HEK293 (cell line): Measurements from ENCODE around the gene SYNE1.

Experiments
- CTCF ChIA-PET: fragments of 350-600 bp; formaldehyde crosslinking; extraction: SDS; loops from one replicate; lab custom pipeline; 2021; ENCODE audit warnings: antibody characterized with exemption; lab: Yijun Ruan, JAX
- POLR2A ChIA-PET: fragments of 300-600 bp; formaldehyde crosslinking; extraction: SDS; loops from one replicate; lab custom pipeline; 2020; ENCODE audit warnings: antibody characterized with exemption, inconsistent platforms; lab: Yijun Ruan, JAX
- H3K27ac ChIP-seq: fragments of 200-500 bp; sonication (Bioruptor generic); 2 replicates; pipeline ENCODE4 v1.5.1; 2014; ENCODE audit warnings: low read depth, low read length, control low read depth, inconsistent platforms; ENCODE audit errors: extremely low read depth
- H3K36me3 ChIP-seq, 2 experiments: fragments of 200-500 bp in 1 of 2; sonication (Bioruptor generic) in 1 of 2; 1 replicate in 1 of 2; 2 replicates in 1 of 2; pipeline ENCODE4 v1.5.1; 2014 to 2017; ENCODE audit warnings: inconsistent platforms in 2 of 2, low read length in 2 of 2; ENCODE audit not compliant: control insufficient read depth in 2 of 2, insufficient read depth in 1 of 2
- H3K4me1 ChIP-seq: fragments of 200-500 bp; sonication (Bioruptor generic); 2 replicates; pipeline ENCODE4 v1.5.1; 2014; ENCODE audit warnings: mild to moderate bottlenecking, low read length, inconsistent platforms; ENCODE audit not compliant: control insufficient read depth, insufficient read depth
- H3K4me3 ChIP-seq: 2 replicates; pipeline ENCODE4 v1.5.1; 2011; ENCODE audit warnings: low read depth, mild to moderate bottlenecking, control low read depth, low read length, moderate library complexity
- H3K9me3 ChIP-seq: fragments of 200-500 bp; sonication (Bioruptor generic); 2 replicates; pipeline ENCODE4 v1.5.1; 2014; ENCODE audit warnings: low read depth, low read length, inconsistent platforms; ENCODE audit not compliant: control insufficient read depth, insufficient read depth
- GFI1B ChIP-seq: fragments of 450-650 bp; formaldehyde crosslinking; IDR thresholded peaks from 2 replicates; pipeline ENCODE4 v1.5.1; 2016; ENCODE audit warnings: missing biosample characterization, missing genetic modification characterization
- HIC1 ChIP-seq: fragments of 450-650 bp; formaldehyde crosslinking; IDR thresholded peaks from 2 replicates; pipeline ENCODE4 v1.5.1; 2016; ENCODE audit warnings: missing biosample characterization, missing genetic modification characterization
- HOXA7 ChIP-seq: sonication (generic); formaldehyde crosslinking; IDR thresholded peaks from 2 replicates; pipeline ENCODE4 v1.8.1; 2022; ENCODE audit warnings: missing genetic modification reagents, borderline replicate concordance
- KLF9 ChIP-seq: fragments of 450-650 bp; formaldehyde crosslinking; IDR thresholded peaks from 2 replicates; pipeline ENCODE4 v1.5.1; 2016; ENCODE audit warnings: missing biosample characterization, missing genetic modification characterization, low read depth
- PATZ1 ChIP-seq: fragments of 450-650 bp; formaldehyde crosslinking; IDR thresholded peaks from 2 replicates; pipeline ENCODE4 v1.5.1; 2016; ENCODE audit warnings: missing biosample characterization, missing genetic modification characterization
- SCRT2 ChIP-seq: fragments of 450-650 bp; formaldehyde crosslinking; IDR thresholded peaks from 2 replicates; pipeline ENCODE4 v1.5.1; 2016; ENCODE audit warnings: missing biosample characterization, missing genetic modification characterization
- ZBTB20 ChIP-seq: fragments of 450-650 bp; formaldehyde crosslinking; IDR thresholded peaks from 2 replicates; pipeline ENCODE4 v1.5.1; 2016; ENCODE audit warnings: missing biosample characterization, missing genetic modification characterization
- ZEB2 ChIP-seq: fragments of 450-650 bp; formaldehyde crosslinking; IDR thresholded peaks from 2 replicates; pipeline ENCODE4 v1.5.1; 2016; ENCODE audit warnings: missing biosample characterization, missing genetic modification characterization
- ZFHX2 ChIP-seq: fragments of 450-650 bp; formaldehyde crosslinking; conservative IDR thresholded peaks from 2 replicates; pipeline ENCODE4 v1.5.1; 2016; ENCODE audit warnings: missing biosample characterization, missing genetic modification characterization
- ZNF132 ChIP-seq: fragments of 450-650 bp; formaldehyde crosslinking; IDR thresholded peaks from 2 replicates; pipeline ENCODE4 v1.5.1; 2017; ENCODE audit warnings: missing biosample characterization, missing genetic modification characterization, borderline replicate concordance
- ZNF133 ChIP-seq: fragments of 450-650 bp; formaldehyde crosslinking; IDR thresholded peaks from 2 replicates; pipeline ENCODE4 v1.5.1; 2016; ENCODE audit warnings: missing biosample characterization, missing genetic modification characterization
- ZNF248 ChIP-seq: fragments of 450-650 bp; formaldehyde crosslinking; IDR thresholded peaks from 2 replicates; pipeline ENCODE4 v1.5.1; 2017; ENCODE audit warnings: missing biosample characterization, missing genetic modification characterization
- ZNF324 ChIP-seq: fragments of 450-650 bp; formaldehyde crosslinking; IDR thresholded peaks from 2 replicates; pipeline ENCODE4 v1.5.1; 2016; ENCODE audit warnings: missing biosample characterization, missing genetic modification characterization
- ZNF341 ChIP-seq: fragments of 450-650 bp; formaldehyde crosslinking; IDR thresholded peaks from 2 replicates; pipeline ENCODE4; 2016; ENCODE audit warnings: low read depth, missing biosample characterization, missing genetic modification characterization
- ZNF623 ChIP-seq: fragments of 450-650 bp; formaldehyde crosslinking; IDR thresholded peaks from 2 replicates; pipeline ENCODE4 v1.5.1; 2016; ENCODE audit warnings: missing biosample characterization, missing genetic modification characterization
- ZNF658 ChIP-seq: fragments of 450-650 bp; formaldehyde crosslinking; IDR thresholded peaks from 2 replicates; pipeline ENCODE4; 2016; ENCODE audit warnings: missing biosample characterization, missing genetic modification characterization
- ZNF670 ChIP-seq: fragments of 450-650 bp; formaldehyde crosslinking; IDR thresholded peaks from 2 replicates; pipeline ENCODE4 v1.5.1; 2016; ENCODE audit warnings: missing biosample characterization, missing genetic modification characterization, low read depth
- ZNF776 ChIP-seq: fragments of 450-650 bp; formaldehyde crosslinking; IDR thresholded peaks from 2 replicates; pipeline ENCODE4 v1.5.0; 2017; ENCODE audit warnings: missing biosample characterization, missing genetic modification characterization, borderline replicate concordance
- ZNF843 ChIP-seq: fragments of 450-650 bp; formaldehyde crosslinking; IDR thresholded peaks from 2 replicates; pipeline ENCODE4 v1.5.1; 2016; ENCODE audit warnings: missing biosample characterization, missing genetic modification characterization
- ZSCAN4 ChIP-seq: fragments of 450-650 bp; formaldehyde crosslinking; IDR thresholded peaks from 2 replicates; pipeline ENCODE4 v1.5.1; 2017; ENCODE audit warnings: missing biosample characterization, missing genetic modification characterization
- ZSCAN5A ChIP-seq: fragments of 450-650 bp; formaldehyde crosslinking; IDR thresholded peaks from 2 replicates; pipeline ENCODE4 v1.5.1; 2016; ENCODE audit warnings: missing biosample characterization, missing genetic modification characterization

SYNE1 gene

GRCh38 chr6:152257581-152257980 lies 379.6 kb downstream of the SYNE1 start:
- no peak overlapping the region for H3K27ac ChIP-seq
- no peak for TF ChIP-seq ZNF341 (tag by site-specific recombination)
- TF ChIP-seq ZNF133, result peak; percentile 94
- peaks cover 7 to 42% of the 10 kb centered on the region in 2 experiments; a peak in 2 of 3 replicates for H3K36me3 ChIP-seq
- H3K9me3 ChIP-seq, result no peaks in the 10 kb centered on the region
- ChIA-PET POLR2A (no interaction called here), CTCF (interaction anchor here (1.3 kb wide), 1 partner anchor 10 kb away, joined by 5 read pairs; no protein-coding TSS in a partner anchor)
- H3K4me3 ChIP-seq, result no peak overlapping the region
- no peaks in the 10 kb centered on the region for H3K4me1 ChIP-seq

- CTCF ChIA-PET, result interaction anchor here (0.6 kb wide), 1 partner anchor 58 kb away, joined by 4 read pairs; no protein-coding TSS in a partner anchor
- Histone ChIP-seq H3K27ac (no peak overlapping the region), H3K4me1 (no peaks in the 10 kb centered on the region), H3K9me3 (no peaks in the 10 kb centered on the region), H3K36me3 (peaks cover 0 to 24% of the 10 kb centered on the region in 2 experiments; a peak in 1 of 3 replicates), H3K4me3 (no peak overlapping the region)
- POLR2A ChIA-PET, result no interaction called here
- no peak for TF ChIP-seq ZFHX2 (tag by site-specific recombination)
- TF ChIP-seq ZBTB20 (tag by site-specific recombination), result no peak
- no peak for TF ChIP-seq ZSCAN4 (tag by site-specific recombination)
- no peak for TF ChIP-seq PATZ1 (tag by site-specific recombination)
- no peak for TF ChIP-seq ZNF623 (tag by site-specific recombination)
- TF ChIP-seq ZNF324 (tag by site-specific recombination), result no peak
- no peak for TF ChIP-seq ZNF341 (tag by site-specific recombination)
- TF ChIP-seq HOXA7 (CRISPR knock-in tag), result no peak
- TF ChIP-seq ZNF248 (tag by site-specific recombination), result no peak
- TF ChIP-seq ZNF670 (tag by site-specific recombination), result no peak
- TF ChIP-seq ZNF658 (tag by site-specific recombination), result no peak
- no peak for TF ChIP-seq ZNF776
- no peak for TF ChIP-seq KLF9
- no peak for TF ChIP-seq GFI1B (tag by site-specific recombination)
- TF ChIP-seq SCRT2 (tag by site-specific recombination), result no peak
- TF ChIP-seq ZNF132 (tag by site-specific recombination), result no peak
- no peak for TF ChIP-seq ZSCAN5A
Observed at GRCh38 chr6:152250127-152250526, 387.0 kb downstream of the SYNE1 start.

- Histone ChIP-seq H3K4me1 (no peaks in the 10 kb centered on the region), H3K27ac (no peak overlapping the region), H3K9me3 (no peaks in the 10 kb centered on the region), H3K4me3 (no peak overlapping the region)
- POLR2A ChIA-PET, result no interaction called here
- TF ChIP-seq ZEB2 (tag by site-specific recombination) (no peak), HIC1 (tag by site-specific recombination) (no peak), ZNF843 (tag by site-specific recombination) (no peak)
- TF ChIP-seq, all 188 proteins: peak for 0
- peaks cover 0 to 21% of the 10 kb centered on the region in 2 experiments; a peak in 1 of 3 replicates for H3K36me3 ChIP-seq
- CTCF ChIA-PET, result interaction anchor here (0.8 kb wide), 1 partner anchor 19 kb away, joined by 3 read pairs; no protein-coding TSS in a partner anchor
Observed at GRCh38 chr6:152248980-152249379, 388.2 kb downstream of the SYNE1 start.
